SW480 (cell line): ENCODE results near the gene GAPT.

ENCODE experiments used
- DNase-seq: peaks from one replicate; pipeline ENCODE4 v3.0.0-alpha.2; 2016; ENCODE audit warnings: low spot score

GAPT gene

GRCh38 chr5:58491216-58491892 lies at the start of gene GAPT:
Gene GAPT (plus strand): TSS chr5:58491435. CDS start chr5:58494537, 3,102 bp downstream.
- DNase-seq, result no peak

GRCh38 chr5:58444805-58445204 lies 46.4 kb upstream of the GAPT start:
- DNase-seq, result no peak

- DNase-seq, result no peak
Measured at GRCh38 chr5:58446024-58446423, 45.2 kb upstream of the GAPT start.

- DNase-seq, result no peak
Measured at GRCh38 chr5:58447226-58447625, 44.0 kb upstream of the GAPT start.

GRCh38 chr5:58450018-58450417 lies 41.2 kb upstream of the GAPT start:
- DNase-seq, result no peak

- no peak for DNase-seq
Measured at GRCh38 chr5:58450811-58451629, 40.2 kb upstream of the GAPT start.

- DNase-seq, result no peak
Measured at GRCh38 chr5:58451732-58452565, 39.3 kb upstream of the GAPT start.

- no peak for DNase-seq
Measured at GRCh38 chr5:58452566-58453258, 38.5 kb upstream of the GAPT start.

- DNase-seq, result no peak
Measured at GRCh38 chr5:58453306-58453705, 37.9 kb upstream of the GAPT start.

GRCh38 chr5:58454025-58454424 lies 37.2 kb upstream of the GAPT start:
- no peak for DNase-seq

GRCh38 chr5:58455066-58455465 lies 36.2 kb upstream of the GAPT start:
- no peak for DNase-seq

GRCh38 chr5:58455480-58455879 lies 35.8 kb upstream of the GAPT start:
- no peak for DNase-seq

GRCh38 chr5:58456026-58456425 lies 35.2 kb upstream of the GAPT start:
- no peak for DNase-seq

GRCh38 chr5:58456486-58456885 lies 34.7 kb upstream of the GAPT start:
- no peak for DNase-seq

GRCh38 chr5:58457050-58457449 lies 34.2 kb upstream of the GAPT start:
- DNase-seq, result no peak

- DNase-seq, result no peak
Measured at GRCh38 chr5:58458141-58458742, 33.0 kb upstream of the GAPT start.

GRCh38 chr5:58458743-58459145 lies 32.5 kb upstream of the GAPT start:
- peak; percentile 94 for DNase-seq

GRCh38 chr5:58459146-58460001 lies 31.9 kb upstream of the GAPT start:
- peak; percentile 36 for DNase-seq

- DNase-seq, result peak; percentile 75
Measured at GRCh38 chr5:58460002-58460731, 31.1 kb upstream of the GAPT start, which contains the start of gene PLK2. Gene PLK2 (minus strand): TSS chr5:58460086. CDS start chr5:58459959, 127 bp downstream.
